Fibroblast of pulmonary artery (primary cell): ENCODE data around the gene FBXO34.

ENCODE experiments used
- DNase-seq: peaks from one replicate; pipeline ENCODE4 v3.0.0-alpha.2; 2010; ENCODE audit warnings: low read depth
- H3K4me3 ChIP-seq: replicated peaks from 2 replicates; pipeline ENCODE4 v1.5.1; 2011; ENCODE audit warnings: low read depth, mild to moderate bottlenecking, control low read depth, low read length, moderate library complexity
- TF ChIP-seq, protein P1 (sequence below): IDR thresholded peaks from 2 replicates; pipeline ENCODE4 v1.5.1; 2011; ENCODE audit warnings: mild to moderate bottlenecking, control low read depth, low read length, inconsistent platforms; ENCODE audit errors: missing control alignments

Gene FBXO34

DNA sequence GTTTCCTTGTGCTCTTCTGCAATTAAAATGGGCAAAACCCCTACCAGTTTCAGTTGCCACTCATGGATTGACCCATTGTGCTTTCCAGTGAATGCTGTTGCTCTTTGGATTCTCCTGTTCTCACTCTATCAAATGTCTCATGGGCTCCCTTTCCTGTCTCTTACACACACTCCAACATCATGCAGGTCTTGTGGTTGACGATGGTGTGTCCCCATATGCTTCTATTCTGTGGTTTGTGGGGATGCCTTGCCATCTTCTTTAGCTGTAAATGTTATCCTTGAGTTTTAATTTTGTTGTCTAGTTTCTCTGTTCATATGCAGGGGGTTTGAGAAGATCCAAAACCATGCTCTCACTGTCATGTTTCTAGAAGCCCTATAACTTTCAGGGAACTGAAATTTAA, 31.9 kb upstream of the FBXO34 start:
- TF ChIP-seq, protein P1, sequence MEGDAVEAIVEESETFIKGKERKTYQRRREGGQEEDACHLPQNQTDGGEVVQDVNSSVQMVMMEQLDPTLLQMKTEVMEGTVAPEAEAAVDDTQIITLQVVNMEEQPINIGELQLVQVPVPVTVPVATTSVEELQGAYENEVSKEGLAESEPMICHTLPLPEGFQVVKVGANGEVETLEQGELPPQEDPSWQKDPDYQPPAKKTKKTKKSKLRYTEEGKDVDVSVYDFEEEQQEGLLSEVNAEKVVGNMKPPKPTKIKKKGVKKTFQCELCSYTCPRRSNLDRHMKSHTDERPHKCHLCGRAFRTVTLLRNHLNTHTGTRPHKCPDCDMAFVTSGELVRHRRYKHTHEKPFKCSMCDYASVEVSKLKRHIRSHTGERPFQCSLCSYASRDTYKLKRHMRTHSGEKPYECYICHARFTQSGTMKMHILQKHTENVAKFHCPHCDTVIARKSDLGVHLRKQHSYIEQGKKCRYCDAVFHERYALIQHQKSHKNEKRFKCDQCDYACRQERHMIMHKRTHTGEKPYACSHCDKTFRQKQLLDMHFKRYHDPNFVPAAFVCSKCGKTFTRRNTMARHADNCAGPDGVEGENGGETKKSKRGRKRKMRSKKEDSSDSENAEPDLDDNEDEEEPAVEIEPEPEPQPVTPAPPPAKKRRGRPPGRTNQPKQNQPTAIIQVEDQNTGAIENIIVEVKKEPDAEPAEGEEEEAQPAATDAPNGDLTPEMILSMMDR: no peak
- H3K4me3 ChIP-seq: no peak overlapping the region
- DNase-seq: no peak

DNA sequence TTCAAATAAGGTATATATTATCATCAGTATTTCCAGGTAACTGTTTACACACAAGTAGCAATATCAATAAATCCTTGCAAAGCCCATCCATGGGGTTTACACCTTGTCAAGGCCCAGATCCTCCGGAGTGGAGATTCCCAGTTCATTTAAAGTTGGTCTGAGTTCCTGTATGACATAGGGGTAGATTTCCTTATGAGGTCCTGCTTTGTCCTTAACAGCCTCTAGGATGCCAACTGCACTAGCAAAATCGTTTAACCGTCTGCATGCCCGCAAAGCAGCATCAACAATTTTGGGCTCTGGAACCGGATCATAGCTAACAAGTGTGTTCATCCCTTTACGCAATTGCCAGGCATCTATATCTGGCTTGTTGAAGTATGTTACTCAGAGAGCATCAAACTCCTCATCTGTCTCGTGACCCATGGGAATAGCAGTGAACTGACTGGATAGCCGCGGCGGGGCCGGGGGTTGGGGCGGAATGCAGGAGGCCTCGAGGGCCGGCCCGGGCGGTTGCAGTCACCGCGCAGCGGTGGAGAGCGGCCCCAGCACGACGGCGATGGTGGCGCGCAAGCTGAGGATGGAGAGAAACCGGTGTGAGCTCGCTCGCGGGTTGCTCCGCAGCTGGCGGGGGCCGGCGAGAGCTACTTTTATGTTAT, 30.6 kb upstream of the FBXO34 start:
- TF ChIP-seq, protein P1: no peak
- H3K4me3 ChIP-seq: no peak overlapping the region
- peak; percentile 38 for DNase-seq

DNA sequence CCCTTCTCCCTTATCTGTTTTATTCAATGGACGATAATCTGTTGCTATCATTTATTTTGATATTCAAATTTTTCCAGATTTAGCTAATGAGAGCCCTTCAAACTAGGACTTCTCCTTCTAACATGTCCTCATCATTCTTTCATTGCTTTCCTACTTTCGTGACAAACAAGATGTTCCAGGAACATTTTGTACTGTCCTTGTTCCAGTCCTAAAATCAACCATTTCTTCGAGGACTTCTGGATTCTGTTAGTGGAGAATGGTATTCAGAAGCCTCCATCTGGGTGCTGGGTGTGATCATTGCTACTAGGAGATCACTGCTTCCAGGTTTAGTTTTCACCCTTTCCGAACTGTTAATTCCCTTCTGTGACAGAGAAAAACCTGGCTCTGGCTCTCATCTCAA, 29.5 kb upstream of the FBXO34 start:
- no peak for DNase-seq
- TF ChIP-seq, protein P1: no peak
- H3K4me3 ChIP-seq: no peak overlapping the region

DNA sequence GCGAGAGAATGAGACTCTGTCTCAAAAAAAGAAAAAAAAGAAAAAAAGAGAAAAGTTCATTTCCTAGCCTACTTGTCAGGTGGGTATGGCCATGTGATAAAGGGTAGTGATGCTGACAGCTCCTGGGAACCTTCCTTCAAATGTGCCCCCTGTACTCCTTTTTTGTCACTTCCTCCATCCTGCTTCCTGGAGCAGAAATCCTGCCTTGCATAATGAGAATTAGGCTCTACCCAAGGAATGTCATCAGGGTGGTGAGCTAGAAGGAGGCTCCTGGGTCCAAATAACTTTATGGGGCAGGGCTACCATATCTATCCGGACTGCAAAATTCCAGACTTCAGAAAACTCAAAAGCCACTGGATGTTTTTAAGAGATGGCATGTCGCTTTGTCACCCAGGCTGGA, 27.8 kb upstream of the FBXO34 start:
- DNase-seq: no peak
- TF ChIP-seq, protein P1: no peak
- H3K4me3 ChIP-seq: no peak overlapping the region

DNA sequence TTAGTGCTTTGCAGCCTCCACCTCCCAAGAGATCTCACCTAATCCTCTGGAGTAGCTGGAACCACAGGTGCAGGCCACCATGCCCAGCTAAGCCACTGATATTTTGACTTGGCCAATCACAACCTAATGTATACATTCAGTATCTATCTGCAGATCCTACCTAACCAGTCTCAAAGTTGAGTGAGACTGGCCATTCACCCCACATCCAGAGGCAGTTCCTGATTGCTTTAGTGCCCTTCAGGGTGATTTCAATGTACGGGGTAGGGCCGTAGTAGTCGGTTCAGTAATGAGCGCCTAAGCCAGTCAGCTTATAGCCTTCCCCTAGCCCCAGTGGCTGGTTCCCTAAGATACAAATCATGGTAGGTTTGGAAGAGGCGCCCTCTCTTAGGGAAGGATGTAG, 27.4 kb upstream of the FBXO34 start:
- DNase-seq: no peak
- TF ChIP-seq, protein P1: no peak
- H3K4me3 ChIP-seq: no peak overlapping the region

DNA sequence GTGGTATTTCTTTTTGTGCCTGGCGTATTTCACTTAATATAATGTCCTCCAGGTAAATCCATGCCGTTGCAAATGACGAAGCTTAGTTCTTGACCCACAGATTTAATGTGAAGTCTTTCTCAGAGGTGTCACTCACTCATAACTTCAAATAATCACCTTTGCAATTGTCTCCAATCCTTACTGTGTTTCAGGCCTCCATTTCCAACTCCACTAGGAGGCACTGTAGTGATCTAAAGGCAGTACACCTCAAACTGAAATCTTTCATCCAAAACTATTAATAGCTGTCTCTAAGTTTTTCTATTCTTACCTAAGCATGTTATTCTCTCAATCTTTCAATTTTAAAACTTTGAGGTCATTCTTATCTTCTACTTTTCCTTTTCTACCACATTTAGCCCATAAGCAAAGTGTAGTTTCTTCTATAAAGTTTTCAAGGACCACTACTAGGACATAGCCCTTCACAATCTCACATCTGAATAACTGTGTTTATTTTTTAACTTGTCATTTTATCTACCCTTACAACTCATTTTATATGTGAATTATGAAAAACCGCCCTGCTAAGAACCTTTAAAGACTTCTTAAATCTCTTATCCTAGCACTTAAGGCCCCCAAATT, 25.5 kb upstream of the FBXO34 start:
- no peak overlapping the region for H3K4me3 ChIP-seq
- DNase-seq: peak; percentile 56
- TF ChIP-seq, protein P1: peak; percentile 88

DNA sequence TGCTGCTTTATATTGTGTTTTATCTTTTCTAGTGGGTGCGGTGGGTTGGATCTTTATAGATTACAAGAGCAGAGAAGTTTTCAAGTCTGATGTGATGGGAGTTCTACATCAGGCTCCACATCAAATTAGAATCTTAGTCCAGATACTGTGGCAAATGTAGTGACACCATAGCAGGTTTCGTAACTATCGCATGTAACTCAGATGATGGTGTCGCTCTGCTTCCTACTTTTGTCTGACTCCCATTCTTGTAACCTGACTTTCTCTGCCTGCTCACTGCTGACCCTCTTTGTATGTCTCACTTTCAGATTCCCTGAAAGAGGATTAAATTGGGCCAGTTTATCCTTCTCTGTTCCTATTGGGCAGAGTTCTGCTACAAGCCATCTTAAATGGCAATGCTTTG, 22.8 kb upstream of the FBXO34 start:
- no peak for DNase-seq
- TF ChIP-seq, protein P1: no peak
- no peak overlapping the region for H3K4me3 ChIP-seq
